Chondrocyte (in vitro differentiated cells): ENCODE results near the gene RUNX2. TPM values are rescaled to one million over a fixed set of nuclear protein-coding genes. Genes with fewer than 3 reads are reported as not detected.

ENCODE experiments used
- DNase-seq: peaks from one replicate; pipeline ENCODE4 v3.0.0; 2021; ENCODE audit warnings: mixed read lengths, low spot score
- H3K27ac Mint-ChIP-seq: one replicate; pipeline ENCODE4 v1.8.0; 2021; ENCODE audit warnings: mild to moderate bottlenecking, moderate library complexity, mixed read lengths; ENCODE audit not compliant: unreplicated experiment
- H3K27me3 Mint-ChIP-seq: 2 replicates; pipeline ENCODE4 v1.8.0; 2021; ENCODE audit warnings: low read depth, mixed read lengths
- H3K36me3 Mint-ChIP-seq: 2 replicates; pipeline ENCODE4 v1.8.0; 2021; ENCODE audit warnings: low read depth, mixed read lengths
- H3K4me1 Mint-ChIP-seq: 2 replicates; pipeline ENCODE4 v1.8.0; 2021; ENCODE audit warnings: low read depth, mild to moderate bottlenecking, mixed read lengths
- H3K4me3 Mint-ChIP-seq: one replicate; pipeline ENCODE4 v1.8.0; 2021; ENCODE audit warnings: mild to moderate bottlenecking, moderate library complexity, mixed read lengths; ENCODE audit not compliant: unreplicated experiment
- H3K9me3 Mint-ChIP-seq: 2 replicates; pipeline ENCODE4 v1.8.0; 2021; ENCODE audit warnings: low read depth, mixed read lengths
- total RNA-seq: library from RNA; stranded (reverse); gene quantifications from 3 replicates; pipeline ENCODE4 v1.2.1, GENCODE V29; 2021
- TF ChIP-seq, protein P1 (sequence below): fragments of 200-600 bp; sonication (generic); IDR thresholded peaks from 2 replicates; pipeline ENCODE4 v1.5.0; 2021; ENCODE audit warnings: antibody characterized with exemption, mild to moderate bottlenecking, moderate library complexity

The RUNX2 gene
- total RNA-seq, 1 donor from 2014 or later, result 12.2 TPM

DNA sequence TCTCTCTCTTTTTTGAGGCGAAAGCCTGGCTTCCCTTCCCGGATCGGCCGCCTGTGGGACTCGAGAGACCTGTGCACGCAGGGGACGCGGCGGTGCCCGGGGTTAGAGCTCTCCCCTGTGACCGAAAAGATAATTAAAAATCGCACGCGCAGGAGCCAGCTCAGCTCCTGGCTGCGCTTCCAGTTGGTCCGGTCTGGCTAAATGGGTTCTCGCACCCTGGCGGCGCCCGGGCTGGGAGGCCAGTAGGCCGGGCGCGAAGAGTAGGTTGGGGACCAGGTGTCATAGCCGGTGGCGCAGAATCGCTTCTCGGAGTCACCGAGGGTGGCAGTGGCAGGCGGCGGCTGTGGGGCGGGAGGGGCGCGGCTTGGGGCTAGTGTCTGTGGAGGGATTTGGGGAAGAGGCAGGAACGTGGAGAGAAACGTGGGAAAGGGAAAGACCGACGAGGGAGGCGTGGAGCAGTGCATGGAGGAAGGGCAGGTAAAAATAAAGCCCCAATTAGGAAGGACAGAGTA lies 91.5 kb downstream of the RUNX2 start:
- Mint-ChIP-seq H3K4me1 (peaks cover 52% of the 10 kb centered on the region), H3K36me3 (no peaks in the 10 kb centered on the region), H3K27ac (peak overlapping the region; percentile 64), H3K27me3 (no peaks in the 10 kb centered on the region), H3K9me3 (no peaks in the 10 kb centered on the region), H3K4me3 (peak overlapping the region; percentile 98)
- TF ChIP-seq, protein P1, sequence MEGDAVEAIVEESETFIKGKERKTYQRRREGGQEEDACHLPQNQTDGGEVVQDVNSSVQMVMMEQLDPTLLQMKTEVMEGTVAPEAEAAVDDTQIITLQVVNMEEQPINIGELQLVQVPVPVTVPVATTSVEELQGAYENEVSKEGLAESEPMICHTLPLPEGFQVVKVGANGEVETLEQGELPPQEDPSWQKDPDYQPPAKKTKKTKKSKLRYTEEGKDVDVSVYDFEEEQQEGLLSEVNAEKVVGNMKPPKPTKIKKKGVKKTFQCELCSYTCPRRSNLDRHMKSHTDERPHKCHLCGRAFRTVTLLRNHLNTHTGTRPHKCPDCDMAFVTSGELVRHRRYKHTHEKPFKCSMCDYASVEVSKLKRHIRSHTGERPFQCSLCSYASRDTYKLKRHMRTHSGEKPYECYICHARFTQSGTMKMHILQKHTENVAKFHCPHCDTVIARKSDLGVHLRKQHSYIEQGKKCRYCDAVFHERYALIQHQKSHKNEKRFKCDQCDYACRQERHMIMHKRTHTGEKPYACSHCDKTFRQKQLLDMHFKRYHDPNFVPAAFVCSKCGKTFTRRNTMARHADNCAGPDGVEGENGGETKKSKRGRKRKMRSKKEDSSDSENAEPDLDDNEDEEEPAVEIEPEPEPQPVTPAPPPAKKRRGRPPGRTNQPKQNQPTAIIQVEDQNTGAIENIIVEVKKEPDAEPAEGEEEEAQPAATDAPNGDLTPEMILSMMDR, result peak; percentile 71
- peak; percentile 92 for DNase-seq

DNA sequence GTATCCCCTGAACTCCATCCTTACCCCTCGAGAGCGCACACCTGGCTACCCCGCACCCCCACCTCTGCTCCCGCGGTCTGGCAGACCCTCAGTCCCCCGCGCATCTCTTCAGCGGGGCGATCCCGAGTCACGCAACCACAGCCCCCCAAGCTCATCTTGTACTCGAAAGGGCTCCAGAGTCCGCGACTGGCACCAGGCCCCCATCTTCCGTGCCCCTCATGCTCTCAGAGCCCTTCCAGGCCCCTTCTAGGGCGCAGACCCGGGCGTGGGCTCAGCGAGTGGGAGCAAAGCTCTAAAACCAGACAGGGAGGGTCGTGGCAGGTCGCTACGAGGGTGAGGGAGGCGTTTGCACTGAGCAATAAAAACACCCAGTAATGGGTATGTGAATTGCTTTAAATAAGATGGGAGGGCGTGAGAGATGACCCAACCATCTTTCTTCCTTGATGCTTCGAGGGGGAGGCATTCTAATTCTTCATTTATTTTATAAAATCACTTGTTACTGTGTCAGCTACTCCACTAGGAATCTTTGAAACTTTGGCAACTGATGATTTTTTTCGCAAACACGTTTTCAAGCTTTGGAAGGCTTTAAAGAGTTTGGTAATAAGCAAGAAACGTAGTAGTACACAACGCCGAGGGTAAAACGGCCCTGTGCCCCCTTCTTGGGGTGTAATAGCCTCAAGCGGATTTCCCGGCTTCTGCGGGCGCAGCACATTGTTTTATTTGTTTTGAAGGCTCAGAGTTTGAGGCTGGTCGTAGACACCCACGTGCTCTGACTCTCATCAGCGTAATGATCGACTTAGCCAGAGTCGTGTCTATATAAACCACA lies 92.2 kb downstream of the RUNX2 start:
- peaks cover 52% of the 10 kb centered on the region for H3K4me1 Mint-ChIP-seq
- H3K36me3 Mint-ChIP-seq, result no peaks in the 10 kb centered on the region
- H3K4me3 Mint-ChIP-seq, result peak overlapping the region; percentile 98
- peak overlapping the region; percentile 85 for H3K27ac Mint-ChIP-seq
- no peaks in the 10 kb centered on the region for H3K27me3 Mint-ChIP-seq
- TF ChIP-seq, protein P1, result no peak
- H3K9me3 Mint-ChIP-seq, result no peaks in the 10 kb centered on the region
- no peak for DNase-seq

DNA sequence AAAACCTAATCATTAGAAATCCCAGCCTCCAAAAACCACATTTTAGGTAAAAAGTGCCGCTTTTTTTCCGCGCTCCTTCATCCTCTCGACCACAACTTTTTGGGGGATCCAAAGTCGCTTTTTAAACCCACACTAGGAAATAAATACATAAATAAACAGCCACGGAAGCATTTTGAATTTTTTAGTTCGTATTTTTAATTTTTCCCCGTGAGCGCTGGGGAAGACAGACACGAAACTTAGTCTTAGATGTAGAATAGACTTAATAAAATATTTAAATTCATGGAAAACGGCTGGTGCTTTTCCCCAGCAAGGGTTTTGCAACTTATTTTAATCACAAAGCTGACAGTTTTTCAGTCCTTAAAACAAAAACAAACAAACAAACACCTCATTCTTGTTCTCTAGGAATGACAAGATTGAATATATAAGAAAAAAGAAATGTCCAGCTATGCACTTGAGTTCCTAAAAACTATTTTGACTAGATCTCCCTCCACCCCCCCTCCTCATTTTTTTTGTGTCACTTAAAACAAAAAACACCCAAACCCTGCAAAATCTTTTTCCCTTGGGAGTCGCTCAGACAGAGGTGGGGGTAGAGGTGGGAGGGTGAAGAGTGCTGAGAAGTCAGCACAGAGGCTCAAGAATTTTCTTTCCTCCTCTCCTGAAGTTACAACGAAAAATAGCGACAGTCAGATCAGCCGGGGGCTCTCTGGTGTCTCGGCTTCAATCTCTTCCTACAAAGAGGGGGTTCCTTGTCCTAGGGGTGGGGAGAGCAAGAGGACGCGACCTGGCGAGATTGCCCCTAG lies 93.0 kb downstream of the RUNX2 start:
- Mint-ChIP-seq H3K27ac (peak overlapping the region; percentile 92), H3K27me3 (no peaks in the 10 kb centered on the region), H3K36me3 (no peaks in the 10 kb centered on the region), H3K4me1 (peaks cover 50% of the 10 kb centered on the region), H3K9me3 (no peaks in the 10 kb centered on the region), H3K4me3 (peak overlapping the region; percentile 98)
- no peak for DNase-seq
- TF ChIP-seq, protein P1, result no peak

DNA sequence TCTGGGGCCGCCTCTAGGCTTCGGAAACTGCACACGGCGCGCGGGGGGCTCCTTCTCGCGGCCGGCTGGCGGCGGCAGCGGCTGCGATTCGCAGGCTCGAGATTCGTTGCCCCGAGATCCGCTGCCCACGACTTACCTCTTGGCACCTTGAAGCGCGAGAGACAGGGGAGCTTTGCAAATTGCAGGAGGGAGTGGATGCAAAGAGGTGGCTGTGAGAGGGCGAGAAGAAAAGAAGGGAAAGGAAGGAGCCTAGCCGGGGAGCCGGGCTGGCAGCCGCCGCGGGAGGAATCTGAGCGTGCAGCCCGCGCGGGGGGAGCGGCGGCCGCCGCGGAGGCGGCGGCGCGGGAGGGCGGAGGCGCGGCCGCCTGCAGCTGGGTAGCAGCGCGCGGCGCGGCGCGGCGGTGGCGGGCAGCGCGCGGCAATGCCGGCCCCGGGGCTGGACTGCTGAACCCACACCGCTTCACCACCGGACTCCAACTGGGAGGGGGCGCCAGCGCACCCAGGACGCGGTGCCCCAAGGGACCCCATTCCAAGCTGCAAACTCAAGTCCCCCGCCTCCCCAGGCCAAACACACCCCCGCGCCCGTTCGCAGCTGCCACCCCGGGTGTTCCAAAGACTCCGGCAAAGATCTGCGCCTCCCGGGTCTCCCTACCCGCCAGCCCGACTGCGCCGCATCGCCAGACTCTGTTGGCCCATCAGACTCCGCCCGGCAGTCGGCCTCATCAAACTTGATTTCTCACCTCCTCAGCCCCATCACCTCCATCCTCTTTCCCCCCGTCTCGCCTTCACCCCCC lies 93.8 kb downstream of the RUNX2 start:
- H3K4me1 Mint-ChIP-seq, result peaks cover 42% of the 10 kb centered on the region
- H3K36me3 Mint-ChIP-seq, result no peaks in the 10 kb centered on the region
- no peaks in the 10 kb centered on the region for H3K27me3 Mint-ChIP-seq
- H3K9me3 Mint-ChIP-seq, result no peaks in the 10 kb centered on the region
- peak overlapping the region; percentile 98 for H3K4me3 Mint-ChIP-seq
- peak; percentile 92 for DNase-seq
- TF ChIP-seq, protein P1, result peak; percentile 70
- H3K27ac Mint-ChIP-seq, result peak overlapping the region; percentile 92
